Measurements from ENCODE around the gene HLA-F.

HLA-F gene

DNA sequence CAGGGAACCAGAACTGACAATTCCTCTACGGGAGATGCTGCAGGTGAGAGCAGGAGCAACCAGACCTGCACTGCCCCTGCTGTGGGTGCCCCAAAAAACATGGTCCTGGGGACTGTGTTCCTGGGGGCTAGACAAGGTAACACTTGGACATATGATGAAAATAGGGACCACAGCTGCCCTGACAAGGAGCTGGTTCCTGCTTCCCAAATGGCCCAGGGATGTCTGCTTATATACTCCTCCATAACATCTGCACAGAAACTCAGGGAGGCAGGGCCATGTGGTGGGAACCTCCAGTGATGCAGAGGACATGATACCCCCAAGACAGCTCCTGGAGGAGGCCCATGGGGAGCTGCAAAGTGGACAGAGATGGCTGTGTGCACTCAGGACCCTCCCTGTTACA is 19.8 kb downstream of the HLA-F start:
- Histone ChIP-seq H3K36me3 (ENCODE audit: insufficient read depth) (no peaks in the 10 kb centered on the region), H3K27me3 (ENCODE audit: insufficient read depth, low read depth) (no peaks in the 10 kb centered on the region), H3K4me1 (ENCODE audit: low read depth, poor library complexity, severe bottlenecking) (no peaks in the 10 kb centered on the region), H3K4me3 (IDR thresholded peaks at IDR 0.05; ENCODE audit: insufficient read depth, low read depth, low read length) (no peak overlapping the region), H3K4me2 (no peak overlapping the region), H2AFZ (ENCODE audit: low read depth) (no peak overlapping the region), H4K20me1 (ENCODE audit: insufficient read depth) (no peaks in the 10 kb centered on the region), H3K27ac (no peak overlapping the region), H3K9ac (no peak overlapping the region), H3K79me2 (ENCODE audit: insufficient read depth, low read depth) (no peaks in the 10 kb centered on the region)
- TF ChIP-seq, protein P1, sequence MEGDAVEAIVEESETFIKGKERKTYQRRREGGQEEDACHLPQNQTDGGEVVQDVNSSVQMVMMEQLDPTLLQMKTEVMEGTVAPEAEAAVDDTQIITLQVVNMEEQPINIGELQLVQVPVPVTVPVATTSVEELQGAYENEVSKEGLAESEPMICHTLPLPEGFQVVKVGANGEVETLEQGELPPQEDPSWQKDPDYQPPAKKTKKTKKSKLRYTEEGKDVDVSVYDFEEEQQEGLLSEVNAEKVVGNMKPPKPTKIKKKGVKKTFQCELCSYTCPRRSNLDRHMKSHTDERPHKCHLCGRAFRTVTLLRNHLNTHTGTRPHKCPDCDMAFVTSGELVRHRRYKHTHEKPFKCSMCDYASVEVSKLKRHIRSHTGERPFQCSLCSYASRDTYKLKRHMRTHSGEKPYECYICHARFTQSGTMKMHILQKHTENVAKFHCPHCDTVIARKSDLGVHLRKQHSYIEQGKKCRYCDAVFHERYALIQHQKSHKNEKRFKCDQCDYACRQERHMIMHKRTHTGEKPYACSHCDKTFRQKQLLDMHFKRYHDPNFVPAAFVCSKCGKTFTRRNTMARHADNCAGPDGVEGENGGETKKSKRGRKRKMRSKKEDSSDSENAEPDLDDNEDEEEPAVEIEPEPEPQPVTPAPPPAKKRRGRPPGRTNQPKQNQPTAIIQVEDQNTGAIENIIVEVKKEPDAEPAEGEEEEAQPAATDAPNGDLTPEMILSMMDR (conservative IDR thresholded peaks at IDR 0.05; ENCODE audit: low read depth, low read length), result no peak

DNA sequence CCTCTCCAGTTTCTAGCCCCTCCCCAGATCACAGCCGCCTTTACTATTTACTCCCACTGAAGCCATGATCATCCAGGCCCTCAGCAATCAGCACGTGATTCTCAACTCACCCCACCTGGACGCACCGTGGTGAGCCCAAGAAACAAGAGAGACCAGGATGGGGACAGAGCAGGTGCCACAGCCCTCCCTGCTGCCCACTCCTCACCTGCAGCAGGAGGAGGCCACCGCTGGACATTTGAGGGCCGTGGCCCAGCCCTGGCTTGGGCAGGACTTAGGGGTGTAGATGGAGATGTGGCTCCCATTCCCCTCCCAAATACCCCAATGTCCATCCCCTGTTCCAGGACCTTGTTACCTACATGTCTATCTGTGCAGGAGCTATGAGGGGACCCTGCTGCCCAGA is 20.3 kb downstream of the HLA-F start:
- no peaks in the 10 kb centered on the region for H4K20me1 ChIP-seq (ENCODE audit: insufficient read depth)
- H3K27me3 ChIP-seq (ENCODE audit: insufficient read depth, low read depth), result no peaks in the 10 kb centered on the region
- H3K27ac ChIP-seq, result no peak overlapping the region
- no peak overlapping the region for H3K4me2 ChIP-seq
- no peaks in the 10 kb centered on the region for H3K36me3 ChIP-seq (ENCODE audit: insufficient read depth)
- no peaks in the 10 kb centered on the region for H3K4me1 ChIP-seq (ENCODE audit: low read depth, poor library complexity, severe bottlenecking)
- no peak overlapping the region for H2AFZ ChIP-seq (ENCODE audit: low read depth)
- H3K9ac ChIP-seq, result no peak overlapping the region
- no peak overlapping the region for H3K4me3 ChIP-seq (IDR thresholded peaks at IDR 0.05; ENCODE audit: insufficient read depth, low read depth, low read length)
- TF ChIP-seq, protein P1 (conservative IDR thresholded peaks at IDR 0.05; ENCODE audit: low read depth, low read length), result no peak
- H3K79me2 ChIP-seq (ENCODE audit: insufficient read depth, low read depth), result no peaks in the 10 kb centered on the region

DNA sequence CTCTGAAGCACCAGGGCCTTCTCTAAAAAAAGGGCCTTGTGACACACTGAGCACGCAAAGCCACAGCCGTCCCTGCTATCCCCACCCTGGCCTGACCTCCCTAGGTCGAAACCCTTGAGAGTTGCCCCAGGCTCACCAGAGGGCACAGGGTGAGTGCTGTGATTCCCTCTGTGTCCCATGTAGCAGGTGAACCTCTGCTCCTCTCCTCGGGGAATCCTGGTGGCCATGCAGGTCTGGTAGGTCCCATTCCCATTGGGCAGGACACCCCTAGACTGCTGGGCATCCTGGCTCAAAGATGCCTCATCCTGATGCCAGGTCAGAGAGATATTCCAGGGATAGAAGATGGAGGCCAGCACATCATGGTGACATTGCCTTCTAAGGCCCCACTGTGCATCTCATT is 20.9 kb downstream of the HLA-F start:
- no peak overlapping the region for H3K4me3 ChIP-seq (IDR thresholded peaks at IDR 0.05; ENCODE audit: insufficient read depth, low read depth, low read length)
- no peaks in the 10 kb centered on the region for H3K4me1 ChIP-seq (ENCODE audit: low read depth, poor library complexity, severe bottlenecking)
- H3K4me2 ChIP-seq, result no peak overlapping the region
- no peaks in the 10 kb centered on the region for H4K20me1 ChIP-seq (ENCODE audit: insufficient read depth)
- TF ChIP-seq, protein P1 (conservative IDR thresholded peaks at IDR 0.05; ENCODE audit: low read depth, low read length), result no peak
- no peak overlapping the region for H3K27ac ChIP-seq
- H2AFZ ChIP-seq (ENCODE audit: low read depth), result no peak overlapping the region
- no peak overlapping the region for H3K9ac ChIP-seq
- no peaks in the 10 kb centered on the region for H3K36me3 ChIP-seq (ENCODE audit: insufficient read depth)
- H3K27me3 ChIP-seq (ENCODE audit: insufficient read depth, low read depth), result no peaks in the 10 kb centered on the region
- H3K79me2 ChIP-seq (ENCODE audit: insufficient read depth, low read depth), result no peaks in the 10 kb centered on the region

DNA sequence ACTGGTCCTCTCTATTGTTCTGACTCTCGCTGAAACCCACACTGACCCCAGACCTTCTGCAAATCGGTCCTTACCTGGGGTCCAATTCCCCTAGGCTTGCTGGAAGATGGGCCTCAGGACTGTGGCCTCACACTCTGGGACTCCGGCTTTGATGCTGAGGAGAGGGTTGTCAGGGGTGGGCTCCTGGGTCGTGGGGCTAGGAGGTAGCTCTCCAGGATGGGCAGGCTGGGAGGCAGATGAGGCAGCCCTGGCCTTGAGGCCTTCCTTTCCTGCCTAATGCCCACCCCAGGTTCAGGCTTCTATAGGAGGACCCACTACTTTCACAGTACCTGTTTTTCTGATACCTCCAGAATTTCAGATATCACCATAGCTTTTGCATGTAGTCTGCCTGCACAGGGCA is 21.4 kb downstream of the HLA-F start:
- Histone ChIP-seq H3K27me3 (ENCODE audit: insufficient read depth, low read depth) (no peaks in the 10 kb centered on the region), H3K4me2 (no peak overlapping the region), H3K9ac (no peak overlapping the region), H2AFZ (ENCODE audit: low read depth) (no peak overlapping the region), H4K20me1 (ENCODE audit: insufficient read depth) (no peaks in the 10 kb centered on the region), H3K4me1 (ENCODE audit: low read depth, poor library complexity, severe bottlenecking) (peaks cover 4% of the 10 kb centered on the region), H3K36me3 (ENCODE audit: insufficient read depth) (no peaks in the 10 kb centered on the region), H3K27ac (no peak overlapping the region), H3K4me3 (IDR thresholded peaks at IDR 0.05; ENCODE audit: insufficient read depth, low read depth, low read length) (no peak overlapping the region), H3K79me2 (ENCODE audit: insufficient read depth, low read depth) (no peaks in the 10 kb centered on the region)
- TF ChIP-seq, protein P1 (conservative IDR thresholded peaks at IDR 0.05; ENCODE audit: low read depth, low read length), result no peak

Data from KMS-11 (cell line).